ENCODE measurements around the gene PANK1.

DNA sequence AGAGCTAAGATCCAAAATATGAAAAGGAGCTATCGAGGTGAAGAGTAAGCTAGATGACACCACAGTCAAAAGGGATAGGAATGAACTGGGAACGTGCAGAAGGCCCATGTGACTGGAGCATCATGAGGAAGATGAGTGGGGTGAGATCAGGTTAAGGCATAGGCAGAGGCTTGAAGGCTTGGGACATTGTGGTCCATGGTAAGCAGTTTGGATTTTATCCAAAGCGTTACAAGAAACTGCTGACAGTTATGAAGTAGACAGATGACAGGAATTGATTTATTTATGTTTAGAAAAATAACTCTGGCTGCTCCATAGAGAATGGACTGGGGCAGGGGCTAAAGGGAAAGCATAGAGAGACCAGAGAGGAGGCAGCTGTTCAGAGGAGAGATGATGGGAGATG is 18.1 kb upstream of the PANK1 start:
- no peak for TF ChIP-seq SETDB1 (IDR thresholded peaks at IDR 0.05; ENCODE audit: low read length)
- TF ChIP-seq, protein P1, sequence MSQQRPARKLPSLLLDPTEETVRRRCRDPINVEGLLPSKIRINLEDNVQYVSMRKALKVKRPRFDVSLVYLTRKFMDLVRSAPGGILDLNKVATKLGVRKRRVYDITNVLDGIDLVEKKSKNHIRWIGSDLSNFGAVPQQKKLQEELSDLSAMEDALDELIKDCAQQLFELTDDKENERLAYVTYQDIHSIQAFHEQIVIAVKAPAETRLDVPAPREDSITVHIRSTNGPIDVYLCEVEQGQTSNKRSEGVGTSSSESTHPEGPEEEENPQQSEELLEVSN (IDR thresholded peaks at IDR 0.05; ENCODE audit: borderline replicate concordance in 1 of 2, extremely low read depth in 1 of 2, insufficient read depth in 1 of 2, insufficient read length in 1 of 2, low read depth in 1 of 2, low read length in 1 of 2, poor library complexity in 1 of 2, severe bottlenecking in 1 of 2): no peak
- TF ChIP-seq, protein P2, sequence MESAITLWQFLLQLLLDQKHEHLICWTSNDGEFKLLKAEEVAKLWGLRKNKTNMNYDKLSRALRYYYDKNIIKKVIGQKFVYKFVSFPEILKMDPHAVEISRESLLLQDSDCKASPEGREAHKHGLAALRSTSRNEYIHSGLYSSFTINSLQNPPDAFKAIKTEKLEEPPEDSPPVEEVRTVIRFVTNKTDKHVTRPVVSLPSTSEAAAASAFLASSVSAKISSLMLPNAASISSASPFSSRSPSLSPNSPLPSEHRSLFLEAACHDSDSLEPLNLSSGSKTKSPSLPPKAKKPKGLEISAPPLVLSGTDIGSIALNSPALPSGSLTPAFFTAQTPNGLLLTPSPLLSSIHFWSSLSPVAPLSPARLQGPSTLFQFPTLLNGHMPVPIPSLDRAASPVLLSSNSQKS (CRISPR knock-in tag; IDR thresholded peaks at IDR 0.05): no peak
- TF ChIP-seq, protein P3, sequence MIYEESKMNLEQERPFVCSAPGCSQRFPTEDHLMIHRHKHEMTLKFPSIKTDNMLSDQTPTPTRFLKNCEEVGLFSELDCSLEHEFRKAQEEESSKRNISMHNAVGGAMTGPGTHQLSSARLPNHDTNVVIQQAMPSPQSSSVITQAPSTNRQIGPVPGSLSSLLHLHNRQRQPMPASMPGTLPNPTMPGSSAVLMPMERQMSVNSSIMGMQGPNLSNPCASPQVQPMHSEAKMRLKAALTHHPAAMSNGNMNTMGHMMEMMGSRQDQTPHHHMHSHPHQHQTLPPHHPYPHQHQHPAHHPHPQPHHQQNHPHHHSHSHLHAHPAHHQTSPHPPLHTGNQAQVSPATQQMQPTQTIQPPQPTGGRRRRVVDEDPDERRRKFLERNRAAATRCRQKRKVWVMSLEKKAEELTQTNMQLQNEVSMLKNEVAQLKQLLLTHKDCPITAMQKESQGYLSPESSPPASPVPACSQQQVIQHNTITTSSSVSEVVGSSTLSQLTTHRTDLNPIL (CRISPR knock-in tag; IDR thresholded peaks at IDR 0.05): no peak
- no peak for TF ChIP-seq NR2C1 (IDR thresholded peaks at IDR 0.05)
- TF ChIP-seq NR2C1 (tag; IDR thresholded peaks at IDR 0.05): no peak
- TF ChIP-seq, protein P4, sequence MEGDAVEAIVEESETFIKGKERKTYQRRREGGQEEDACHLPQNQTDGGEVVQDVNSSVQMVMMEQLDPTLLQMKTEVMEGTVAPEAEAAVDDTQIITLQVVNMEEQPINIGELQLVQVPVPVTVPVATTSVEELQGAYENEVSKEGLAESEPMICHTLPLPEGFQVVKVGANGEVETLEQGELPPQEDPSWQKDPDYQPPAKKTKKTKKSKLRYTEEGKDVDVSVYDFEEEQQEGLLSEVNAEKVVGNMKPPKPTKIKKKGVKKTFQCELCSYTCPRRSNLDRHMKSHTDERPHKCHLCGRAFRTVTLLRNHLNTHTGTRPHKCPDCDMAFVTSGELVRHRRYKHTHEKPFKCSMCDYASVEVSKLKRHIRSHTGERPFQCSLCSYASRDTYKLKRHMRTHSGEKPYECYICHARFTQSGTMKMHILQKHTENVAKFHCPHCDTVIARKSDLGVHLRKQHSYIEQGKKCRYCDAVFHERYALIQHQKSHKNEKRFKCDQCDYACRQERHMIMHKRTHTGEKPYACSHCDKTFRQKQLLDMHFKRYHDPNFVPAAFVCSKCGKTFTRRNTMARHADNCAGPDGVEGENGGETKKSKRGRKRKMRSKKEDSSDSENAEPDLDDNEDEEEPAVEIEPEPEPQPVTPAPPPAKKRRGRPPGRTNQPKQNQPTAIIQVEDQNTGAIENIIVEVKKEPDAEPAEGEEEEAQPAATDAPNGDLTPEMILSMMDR (IDR thresholded peaks at IDR 0.05 in 2 of 3, conservative IDR thresholded peaks at IDR 0.05 in 1 of 3; ENCODE audit: insufficient read depth in 2 of 3, low read depth in 1 of 3, low read length in 3 of 3): no peak
- TF ChIP-seq SMARCE1 (IDR thresholded peaks at IDR 0.05): no peak
- TF ChIP-seq BHLHE40 (IDR thresholded peaks at IDR 0.05; ENCODE audit: low read length): no peak
